Hippocampal formation (tissue), 2 donors: ENCODE data around the gene SNN.

Source experiments
- DNase-seq, 2 donors: peaks; one replicate each; lab custom pipeline; 2025; lab: John Stamatoyannopoulos, UW

Gene SNN

DNA sequence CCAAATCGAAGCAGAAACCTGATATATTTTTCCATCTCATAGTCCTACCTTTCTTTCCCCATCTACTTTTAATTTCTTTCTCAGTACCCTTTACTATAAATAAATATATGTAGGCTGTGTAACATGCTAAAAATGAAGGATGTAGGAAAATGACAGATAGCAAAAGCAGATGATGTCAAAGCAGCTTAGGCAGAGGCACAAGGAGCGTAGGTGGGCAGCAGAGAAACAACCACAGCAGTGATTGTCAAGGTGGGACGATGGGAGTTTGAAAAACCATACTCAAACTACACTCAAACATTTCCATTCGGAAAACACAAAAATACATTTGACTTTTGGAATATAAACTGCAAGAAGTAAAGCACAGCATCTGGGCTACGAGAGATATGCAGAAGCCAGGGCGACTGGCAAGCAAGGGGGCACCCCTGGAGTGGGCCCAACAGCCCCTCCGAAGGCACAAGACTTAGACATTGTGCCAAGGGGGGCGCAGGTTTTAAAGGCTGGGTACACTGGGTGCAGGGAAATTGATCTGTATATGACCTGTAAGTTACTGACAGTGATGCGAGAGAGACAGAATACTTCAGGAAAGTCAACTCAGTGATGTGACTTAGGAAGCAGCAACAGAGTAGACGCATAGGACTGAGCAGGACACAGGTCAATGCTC lies 31.1 kb downstream of the SNN start:
- no peak for DNase-seq

DNA sequence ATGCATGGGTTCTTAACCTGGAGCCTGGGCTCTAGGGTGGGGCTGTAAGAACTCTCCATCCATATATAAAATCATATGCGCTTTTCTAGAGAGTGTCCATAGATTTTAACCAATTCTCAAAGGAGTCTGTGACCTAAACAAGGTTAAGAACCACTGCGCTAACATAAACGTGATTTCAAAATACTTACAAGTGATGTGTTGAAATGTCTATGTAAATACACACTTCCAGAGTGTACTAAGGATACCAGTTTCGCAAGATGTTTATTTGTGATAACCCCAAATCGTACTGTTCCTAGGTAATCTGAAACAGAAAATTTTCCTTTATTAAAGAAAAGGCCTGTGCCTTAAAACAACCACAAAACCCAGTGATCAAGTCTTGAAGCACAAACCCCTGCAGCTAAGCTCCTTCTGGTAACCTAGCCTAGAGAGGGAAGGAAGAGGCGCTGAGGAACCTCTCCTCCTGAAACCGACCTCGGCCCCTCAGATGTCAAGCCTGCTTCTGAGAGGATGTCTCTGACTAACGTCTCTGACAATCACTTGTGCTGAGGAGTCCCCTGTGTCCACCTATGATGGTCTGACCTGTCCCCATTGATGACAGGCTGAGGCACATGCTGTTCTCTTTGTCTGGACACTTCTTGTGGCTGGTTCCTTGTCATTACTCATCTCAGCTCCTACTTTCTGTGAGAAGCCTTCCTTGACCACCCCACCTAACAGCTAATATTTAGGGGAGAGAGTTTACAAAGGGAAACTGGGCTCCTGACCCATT lies 32.2 kb downstream of the SNN start:
- no peak for DNase-seq

- DNase-seq, result no peak
Measured at GRCh38 chr16:11705311-11706025, 37.2 kb downstream of the SNN start.

DNA sequence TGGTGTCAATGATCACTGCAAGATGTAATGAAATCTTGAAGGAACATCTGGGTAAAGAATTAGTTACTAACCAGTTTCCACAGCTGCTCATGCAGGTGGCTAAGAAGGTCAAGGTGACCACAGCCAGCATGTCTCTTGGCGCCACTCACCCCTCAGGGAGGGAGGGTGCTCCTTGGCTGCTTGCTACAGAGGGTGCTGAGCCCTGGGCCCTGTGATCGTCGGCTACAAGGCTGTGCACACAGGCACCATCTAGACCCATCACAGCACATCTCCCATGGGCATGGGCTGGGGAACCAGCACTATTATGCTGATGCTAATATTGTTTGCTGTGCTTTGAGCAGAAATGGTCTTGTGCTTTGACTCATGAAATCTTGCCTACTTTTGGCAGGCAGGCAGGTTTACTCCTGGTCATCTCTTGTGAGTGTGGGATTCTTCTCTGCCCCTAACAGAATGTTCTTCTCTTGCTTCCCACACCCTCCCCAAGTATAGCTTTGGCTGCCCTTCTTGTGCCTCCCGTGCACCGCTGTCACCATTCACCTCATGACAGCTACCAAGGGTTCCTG lies 38.0 kb downstream of the SNN start:
- DNase-seq, result peak in 1 of 2 donors; percentile 11

DNA sequence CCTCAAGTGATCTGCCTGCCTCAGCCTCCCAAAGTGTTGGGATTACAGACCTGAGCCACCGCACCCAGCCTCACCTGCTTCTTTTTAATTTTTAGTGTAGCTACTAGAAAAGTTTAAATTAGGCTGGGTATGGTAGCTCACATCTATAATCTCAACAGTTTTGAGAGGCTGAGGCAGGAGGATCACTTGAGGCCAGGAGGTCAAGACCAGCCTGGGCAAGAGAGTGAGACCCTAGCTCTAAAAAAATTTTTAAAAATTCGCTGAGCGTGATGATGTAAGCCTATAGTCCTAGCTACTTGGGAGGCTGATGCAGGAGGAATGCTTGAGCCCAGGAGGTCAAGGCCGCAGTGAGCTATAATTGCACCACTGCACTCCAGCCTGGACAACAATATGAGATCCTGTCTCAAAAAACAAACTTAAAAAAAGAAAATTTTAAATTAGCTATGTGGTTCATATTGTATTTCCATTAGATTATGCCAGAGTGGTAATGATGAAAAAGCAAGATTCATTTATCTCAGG lies 39.5 kb downstream of the SNN start:
- DNase-seq, result no peak

- no peak for DNase-seq
Measured at GRCh38 chr16:11708421-11708820, 40.2 kb downstream of the SNN start.

DNA sequence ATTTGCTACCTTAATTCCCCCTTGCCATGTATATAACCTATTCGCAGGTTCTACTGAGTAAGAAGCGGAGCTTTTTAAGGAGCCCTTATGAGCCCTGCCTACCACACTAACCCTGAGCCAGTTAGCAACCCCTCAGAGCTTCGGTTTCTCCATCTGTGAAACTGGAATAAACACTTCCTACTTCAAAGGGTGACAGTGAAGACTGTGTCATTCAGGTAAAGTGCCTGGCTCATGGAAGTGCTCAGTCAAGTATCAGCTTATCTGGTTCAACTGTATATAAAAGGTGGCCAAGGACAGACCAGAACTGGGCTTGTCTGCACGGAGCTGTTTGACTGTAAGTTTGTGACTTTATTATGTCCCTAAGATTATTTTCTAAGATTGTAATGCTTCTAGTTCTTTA lies 43.4 kb downstream of the SNN start:
- no peak for DNase-seq

- DNase-seq, result no peak
Measured at GRCh38 chr16:11712122-11712521, 43.9 kb downstream of the SNN start.

GRCh38 chr16:11715246-11715947 lies 47.1 kb downstream of the SNN start:
- DNase-seq, result no peak

GRCh38 chr16:11716336-11716735 lies 48.1 kb downstream of the SNN start:
- no peak for DNase-seq

DNA sequence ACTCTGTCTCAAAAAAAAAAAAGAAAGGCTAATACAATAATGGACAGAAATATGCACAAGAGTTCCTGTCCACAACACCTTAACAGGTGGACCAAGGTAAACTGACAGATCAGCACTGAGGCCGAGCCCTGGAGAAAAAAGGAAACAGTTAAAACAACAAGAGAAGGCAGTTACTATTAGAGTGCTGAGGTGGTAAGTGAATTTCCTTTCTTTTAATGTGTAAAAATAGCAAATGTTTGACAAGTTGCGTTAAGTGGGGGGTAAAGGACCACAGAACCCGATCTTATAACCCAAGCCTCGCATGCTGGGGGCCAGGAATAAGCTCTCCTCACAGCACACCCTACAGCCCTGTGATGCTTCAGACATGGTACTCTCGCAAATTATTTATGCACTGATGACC lies 49.6 kb downstream of the SNN start:
- no peak for DNase-seq

DNA sequence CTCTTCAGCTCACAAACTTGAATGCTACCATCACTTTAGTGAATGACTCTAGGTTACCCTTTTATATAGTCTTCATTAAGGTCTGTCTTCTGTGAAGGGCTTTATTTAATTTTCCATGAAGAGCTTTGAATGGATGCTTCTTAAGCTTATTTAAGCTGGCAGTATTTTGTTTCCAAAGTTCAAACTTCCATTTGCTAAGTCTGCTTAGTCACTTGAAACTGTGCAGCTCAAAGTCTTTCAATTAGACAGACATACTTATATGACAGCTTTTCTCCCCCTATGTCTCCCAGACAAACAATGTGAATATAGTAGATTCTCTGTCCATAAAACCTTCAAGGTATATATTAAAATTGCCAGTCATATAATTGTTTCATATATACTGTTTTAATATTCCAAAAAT lies 50.9 kb downstream of the SNN start:
- DNase-seq, result no peak

- no peak for DNase-seq
Measured at GRCh38 chr16:11719762-11720161, 51.5 kb downstream of the SNN start.

DNA sequence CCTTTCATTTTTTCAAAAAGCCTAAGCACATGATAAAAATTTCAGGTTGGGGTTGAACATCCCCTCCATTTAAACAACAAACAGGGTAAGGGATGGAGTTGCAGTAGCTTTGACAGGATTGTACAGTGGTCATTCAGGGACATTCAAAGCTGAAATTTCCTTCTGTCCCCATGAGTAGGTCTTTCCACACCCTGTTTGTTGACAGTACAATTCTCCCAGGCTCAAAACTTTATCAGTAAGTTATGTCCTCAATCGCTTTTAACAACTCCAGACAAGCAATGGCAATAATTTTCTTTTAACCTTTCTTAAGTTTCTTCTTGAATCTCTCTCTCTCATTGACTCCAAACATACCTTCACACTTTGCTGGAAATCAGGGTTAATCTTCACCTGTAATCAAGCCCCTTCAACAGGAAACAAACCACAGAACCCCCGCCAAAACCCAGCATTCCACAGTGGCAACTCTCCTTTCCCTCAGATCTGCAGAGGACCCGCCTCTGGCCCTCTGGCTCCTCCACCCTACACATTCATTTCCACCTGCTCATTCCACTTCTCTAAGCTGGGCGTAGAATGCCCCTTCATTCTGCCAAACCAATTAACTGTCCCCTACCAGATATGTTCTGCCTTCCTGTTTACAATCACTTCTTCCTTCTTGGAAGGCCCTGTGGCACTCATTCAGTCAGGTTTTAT lies 53.7 kb downstream of the SNN start:
- DNase-seq, result no peak

DNA sequence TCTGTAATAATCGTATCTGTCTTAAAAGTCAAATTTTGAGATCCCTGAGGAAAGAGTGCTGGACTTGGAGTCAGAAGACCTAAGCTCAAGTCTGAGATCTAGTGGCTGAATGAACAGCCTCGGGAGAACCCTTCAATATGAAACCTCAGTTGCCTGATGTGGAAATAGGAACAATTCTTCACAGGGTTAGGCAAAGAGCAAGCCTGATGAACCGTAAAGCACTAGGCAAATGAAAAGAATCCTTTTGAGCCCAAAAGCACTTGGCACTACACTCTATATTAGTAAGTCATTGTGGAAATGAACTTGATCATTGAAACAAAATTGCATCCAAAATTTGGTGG lies 54.2 kb downstream of the SNN start:
- no peak for DNase-seq

DNA sequence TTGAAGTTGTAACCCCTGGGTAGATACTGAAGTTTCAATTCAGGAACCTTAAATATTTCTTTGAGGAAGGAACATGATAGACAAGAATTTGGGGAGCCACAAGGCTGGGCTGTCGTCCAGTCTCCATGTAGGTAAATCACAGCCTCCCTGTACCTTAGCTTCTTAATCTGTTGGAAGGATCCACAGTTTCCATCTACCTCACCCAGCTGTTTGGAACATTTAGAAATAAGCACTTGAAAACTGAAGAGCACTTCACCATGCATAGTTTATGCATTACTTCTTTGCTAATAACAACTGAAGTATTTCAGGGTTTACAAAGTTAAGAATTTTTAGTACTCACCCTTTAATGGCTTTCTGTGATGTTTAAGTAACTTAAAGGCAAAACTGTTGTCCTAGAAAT lies 57.2 kb downstream of the SNN start:
- DNase-seq, result no peak

- no peak for DNase-seq
Measured at GRCh38 chr16:11726008-11726407, 57.8 kb downstream of the SNN start.

GRCh38 chr16:11727796-11728543 lies 59.7 kb downstream of the SNN start:
- DNase-seq, result no peak
